SKM-1 treated with dmso at 0.1 percent for 144 hours (cell line): ENCODE results near the gene RNF38.
"Not testable (repeated sequence)": the region's sequence is repeated elsewhere in the genome, so short reads cannot be mapped to it uniquely, and the experiment has no call there.

Source experiments
- DNase-seq: peaks from one replicate; lab custom pipeline; 2025; ENCODE audit not compliant: unreplicated experiment; lab: John Stamatoyannopoulos, UW

RNF38 gene

GRCh38 chr9:36407122-36407723 is 7.2 kb upstream of the RNF38 start:
- peak; percentile 67 for DNase-seq

- DNase-seq, result no peak
These were observed 2.5 kb upstream of the RNF38 start for GRCh38 chr9:36402536-36402935.

GRCh38 chr9:36401897-36402480 is 1.9 kb upstream of the RNF38 start:
- no peak for DNase-seq

- peak; percentile 62 for DNase-seq
These were observed 1.2 kb upstream of the RNF38 start for GRCh38 chr9:36401164-36401740.

GRCh38 chr9:36400332-36401163 is 479 bp upstream of the RNF38 start:
- peak; percentile 86 for DNase-seq

GRCh38 chr9:36398745-36399144 is 1.3 kb downstream of the RNF38 start:
- no peak for DNase-seq

- no peak for DNase-seq
These were observed 3.1 kb downstream of the RNF38 start for GRCh38 chr9:36396985-36397384.

- DNase-seq, result no peak
These were observed 7.6 kb downstream of the RNF38 start for GRCh38 chr9:36392489-36392888.

- DNase-seq, result no peak
These were observed 10.5 kb downstream of the RNF38 start for GRCh38 chr9:36389590-36389989.

GRCh38 chr9:36386396-36386965 is 13.6 kb downstream of the RNF38 start:
- DNase-seq, result not testable (repeated sequence)

- no peak for DNase-seq
These were observed 17.6 kb downstream of the RNF38 start for GRCh38 chr9:36382484-36382883.

GRCh38 chr9:36364577-36364976 is 35.5 kb downstream of the RNF38 start:
- DNase-seq, result no peak

GRCh38 chr9:36363448-36363847 is 36.6 kb downstream of the RNF38 start:
- no peak for DNase-seq

- DNase-seq, result no peak
These were observed 41.6 kb downstream of the RNF38 start for GRCh38 chr9:36358486-36358885.

GRCh38 chr9:36357639-36358038 is 42.4 kb downstream of the RNF38 start:
- DNase-seq, result no peak

GRCh38 chr9:36346569-36346968 is 53.5 kb downstream of the RNF38 start:
- no peak for DNase-seq

- no peak for DNase-seq
These were observed 54.8 kb downstream of the RNF38 start for GRCh38 chr9:36345103-36345846.

- DNase-seq, result no peak
These were observed 58.0 kb downstream of the RNF38 start for GRCh38 chr9:36341936-36342577.

GRCh38 chr9:36337865-36338264 is 62.2 kb downstream of the RNF38 start:
- no peak for DNase-seq

- DNase-seq, result no peak
These were observed 63.1 kb downstream of the RNF38 start for GRCh38 chr9:36337002-36337401.
